ENCODE measurements around the gene SDCCAG8. TPM values are rescaled to one million over a fixed set of nuclear protein-coding genes. Genes with fewer than 3 reads are reported as not detected.

Gene SDCCAG8
- total and polyA plus RNA-seq, 2 experiments from 2014 or later, result 28.0 to 66.7 TPM

GRCh38 chr1:243349128-243349527, 93.3 kb downstream of the SDCCAG8 start:
- no peak overlapping the region for H2AFZ ChIP-seq
- H3K27me3 ChIP-seq (ENCODE audit: insufficient read depth), result no peaks in the 10 kb centered on the region
- H3K36me3 ChIP-seq (ENCODE audit: insufficient read depth), result no peaks in the 10 kb centered on the region
- no peaks in the 10 kb centered on the region for H3K79me2 ChIP-seq (replicated peaks; ENCODE audit: insufficient read depth)
- no peak overlapping the region for H3K4me3 ChIP-seq
- H3K4me1 ChIP-seq (ENCODE audit: insufficient read depth), result no peaks in the 10 kb centered on the region
- no peak overlapping the region for H3K27ac ChIP-seq (ENCODE audit: low read depth)
- Mint-ChIP-seq H3K9me3 (no peaks in the 10 kb centered on the region), H3K4me1 (peaks cover under 1% of the 10 kb centered on the region; the same call in 2 of the 3 replicates), H3K36me3 (ENCODE audit: low read depth) (no peaks in the 10 kb centered on the region), H3K4me3 (no peak overlapping the region), H3K27ac (no peak overlapping the region), H3K27me3 (ENCODE audit: insufficient read depth, low read depth, poor library complexity) (peaks cover 2% of the 10 kb centered on the region)
- H3K4me2 ChIP-seq, result no peak overlapping the region
- DNase-seq (ENCODE audit: low spot score) (no peak), ATAC-seq (no peak)
- TF ChIP-seq ZNF462 (CRISPR knock-in tag; IDR thresholded peaks at IDR 0.05) (no peak), EZH2phosphoT487 (IDR thresholded peaks at IDR 0.05; ENCODE audit: unreplicated experiment) (no peak), REST (IDR thresholded peaks at IDR 0.05; ENCODE audit: unreplicated experiment) (no peak), ZNF114 (CRISPR knock-in tag; IDR thresholded peaks at IDR 0.05) (no peak), NANOG (IDR thresholded peaks at IDR 0.05; ENCODE audit: borderline replicate concordance) (no peak), ETS1 (IDR thresholded peaks at IDR 0.05) (no peak), CREB1 (CRISPR knock-in tag; IDR thresholded peaks at IDR 0.05; ENCODE audit: low read depth) (no peak), ZNF331 (CRISPR knock-in tag; IDR thresholded peaks at IDR 0.05; ENCODE audit: low read depth) (no peak), STAT1 (IDR thresholded peaks at IDR 0.05; ENCODE audit: unreplicated experiment) (no peak), JUNB (IDR thresholded peaks at IDR 0.05; ENCODE audit: unreplicated experiment) (no peak), CTCF (conservative IDR thresholded peaks at IDR 0.05; ENCODE audit: low read depth in 2 of 2) (no peak), POLR2AphosphoS5 (IDR thresholded peaks at IDR 0.05; ENCODE audit: low read depth) (no peak)
- H4K20me1 ChIP-seq (replicated peaks; ENCODE audit: insufficient read depth), result no peaks in the 10 kb centered on the region
- no peaks in the 10 kb centered on the region for H3K9me2 ChIP-seq (ENCODE audit: insufficient read depth)
- no peaks in the 10 kb centered on the region for H3F3A ChIP-seq (replicated peaks; ENCODE audit: low read depth)

Measured in GM23338 (cell line).